AG09309 (cell line): ENCODE data around the gene MOV10.
"Not testable (repeated sequence)": the region's sequence is repeated elsewhere in the genome, so short reads cannot be mapped to it uniquely, and the experiment has no call there.

ENCODE experiments used
- DNase-seq: peaks from one replicate; pipeline ENCODE4 v3.0.0-alpha.2; 2010; ENCODE audit warnings: low read depth
- H3K4me3 ChIP-seq: 2 replicates; pipeline ENCODE4 v1.5.1; 2011; ENCODE audit warnings: mild to moderate bottlenecking, low read depth, low read length, moderate library complexity; ENCODE audit not compliant: control insufficient read depth
- CTCF ChIP-seq: IDR thresholded peaks from 2 replicates; pipeline ENCODE4 v1.5.1; 2011; ENCODE audit warnings: mild to moderate bottlenecking, low read depth, low read length, inconsistent platforms; ENCODE audit not compliant: insufficient read depth, control insufficient read depth; ENCODE audit errors: missing control alignments

Gene MOV10

GRCh38 chr1:112715264-112716053 lies 41.0 kb downstream of the MOV10 start, which contains the start of gene PPM1J:
TSS of gene PPM1J (minus strand) at chr1:112715332. CDS start at chr1:112715301, 31 bp downstream.
- peak within 1 kb of the TSS; percentile 51 for H3K4me3 ChIP-seq
- peak; percentile 20 for DNase-seq
- no peak for TF ChIP-seq CTCF

- TF ChIP-seq CTCF: peak; percentile 96
- H3K4me3 ChIP-seq: peak overlapping the region; percentile 51
- peak; percentile 70 for DNase-seq
These were observed 41.8 kb downstream of the MOV10 start for GRCh38 chr1:112716133-112716720.

GRCh38 chr1:112717263-112717873 lies 42.9 kb downstream of the MOV10 start:
- DNase-seq: no peak
- no peak overlapping the region for H3K4me3 ChIP-seq
- TF ChIP-seq CTCF: peak; percentile 2

GRCh38 chr1:112718691-112719418 lies 44.4 kb downstream of the MOV10 start:
- TF ChIP-seq CTCF: peak; percentile 91
- peak overlapping the region; percentile 35 for H3K4me3 ChIP-seq

GRCh38 chr1:112719706-112720105 lies 45.2 kb downstream of the MOV10 start:
- no peak for TF ChIP-seq CTCF
- DNase-seq: no peak
- no peak overlapping the region for H3K4me3 ChIP-seq

More at GRCh38 chr1:112718691-112719418, 44.4 kb downstream of the MOV10 start:
- no peak for DNase-seq

- no peak for TF ChIP-seq CTCF
- no peak for DNase-seq
- H3K4me3 ChIP-seq: no peak overlapping the region
These were observed 46.3 kb downstream of the MOV10 start for GRCh38 chr1:112720800-112721199.

GRCh38 chr1:112721294-112721693 lies 46.8 kb downstream of the MOV10 start:
- DNase-seq, H3K4me3 ChIP-seq: not testable (repeated sequence)
